H1 (cell line): Measurements from ENCODE around the gene FLVCR1.

ENCODE experiments used
- POLR2A ChIP-seq, 2 experiments: IDR thresholded peaks; 1 replicate in 1 of 2; 2 replicates in 1 of 2; pipeline ENCODE4 v1.6.1; 2011; ENCODE audit warnings: low read depth in 2 of 2, low read length in 2 of 2, mild to moderate bottlenecking in 2 of 2; ENCODE audit errors: control extremely low read depth in 1 of 2
- TF ChIP-seq, protein P1 (sequence below), 3 experiments: IDR thresholded peaks; 1 replicate in 2 of 3; 2 replicates in 1 of 3; pipeline versions ENCODE4 v1.5.1 to v1.6.1; 2011; ENCODE audit warnings: low read length in 3 of 3, mild to moderate bottlenecking in 3 of 3, inconsistent platforms in 2 of 3, low read depth in 1 of 3, moderate library complexity in 1 of 3; ENCODE audit not compliant: insufficient read depth in 1 of 3; ENCODE audit errors: control extremely low read depth in 1 of 3

DNA sequence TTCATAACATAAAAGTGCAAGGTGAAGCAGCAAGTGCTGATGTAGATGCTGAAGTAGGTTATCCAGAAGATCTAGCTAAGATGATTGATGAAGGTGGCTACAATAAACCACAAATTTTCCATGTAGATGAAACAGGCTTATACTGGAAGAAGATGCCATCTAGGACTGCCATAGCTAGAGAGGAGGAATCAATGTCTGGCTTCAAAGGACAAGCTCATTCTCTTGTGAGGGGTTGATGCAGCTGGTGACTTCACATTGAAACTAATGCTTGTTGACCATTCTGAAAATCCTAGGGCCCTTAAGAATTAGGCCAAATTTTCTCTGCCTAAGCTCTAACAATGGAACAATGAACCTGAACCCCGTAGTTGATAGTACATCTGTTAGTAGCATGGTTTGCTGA lies 34.0 kb downstream of the FLVCR1 start:
- TF ChIP-seq POLR2A (IDR thresholded peaks at IDR 0.05; ENCODE audit: control extremely low read depth in 1 of 2, low read depth in 2 of 2, low read length in 2 of 2) = peak; percentile 15 to 67; a peak in 2 of 3 replicates
- TF ChIP-seq, protein P1, sequence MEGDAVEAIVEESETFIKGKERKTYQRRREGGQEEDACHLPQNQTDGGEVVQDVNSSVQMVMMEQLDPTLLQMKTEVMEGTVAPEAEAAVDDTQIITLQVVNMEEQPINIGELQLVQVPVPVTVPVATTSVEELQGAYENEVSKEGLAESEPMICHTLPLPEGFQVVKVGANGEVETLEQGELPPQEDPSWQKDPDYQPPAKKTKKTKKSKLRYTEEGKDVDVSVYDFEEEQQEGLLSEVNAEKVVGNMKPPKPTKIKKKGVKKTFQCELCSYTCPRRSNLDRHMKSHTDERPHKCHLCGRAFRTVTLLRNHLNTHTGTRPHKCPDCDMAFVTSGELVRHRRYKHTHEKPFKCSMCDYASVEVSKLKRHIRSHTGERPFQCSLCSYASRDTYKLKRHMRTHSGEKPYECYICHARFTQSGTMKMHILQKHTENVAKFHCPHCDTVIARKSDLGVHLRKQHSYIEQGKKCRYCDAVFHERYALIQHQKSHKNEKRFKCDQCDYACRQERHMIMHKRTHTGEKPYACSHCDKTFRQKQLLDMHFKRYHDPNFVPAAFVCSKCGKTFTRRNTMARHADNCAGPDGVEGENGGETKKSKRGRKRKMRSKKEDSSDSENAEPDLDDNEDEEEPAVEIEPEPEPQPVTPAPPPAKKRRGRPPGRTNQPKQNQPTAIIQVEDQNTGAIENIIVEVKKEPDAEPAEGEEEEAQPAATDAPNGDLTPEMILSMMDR (IDR thresholded peaks at IDR 0.05; ENCODE audit: control extremely low read depth in 1 of 3, insufficient read depth in 1 of 3, low read depth in 1 of 3, low read length in 3 of 3) = no peak
